Measurements from ENCODE around the gene NPSR1.

Gene NPSR1

DNA sequence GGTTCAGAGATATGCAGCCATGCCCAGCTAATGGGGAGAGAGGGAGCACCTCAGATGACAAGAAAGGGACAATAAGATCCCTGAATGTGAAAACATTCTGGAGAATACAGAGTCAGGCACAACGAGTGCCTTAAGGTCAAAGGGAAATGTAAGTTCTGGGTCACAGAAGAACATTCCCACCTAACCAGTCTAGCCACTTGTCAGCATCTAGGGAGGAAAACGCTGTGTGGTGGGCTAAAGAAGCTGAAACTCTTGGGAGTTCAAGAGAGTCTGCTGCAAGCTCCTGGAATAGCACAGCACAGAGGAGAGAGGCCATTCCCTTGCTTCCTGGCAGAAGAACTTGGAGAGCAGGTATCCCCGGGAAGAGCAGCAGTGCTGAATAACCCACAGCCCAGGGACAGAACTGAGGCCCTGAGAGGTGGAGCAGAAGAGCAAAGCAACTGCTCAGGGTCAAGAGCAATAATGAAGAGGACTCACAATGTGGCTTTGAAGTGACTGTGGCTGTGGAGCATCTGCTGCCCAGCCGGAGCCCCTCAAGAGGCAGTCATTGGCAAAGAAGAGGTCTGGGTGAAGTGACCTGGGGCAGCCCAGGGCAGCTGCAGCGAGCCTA, 182.3 kb downstream of the NPSR1 start:
- H3K9me3 ChIP-seq: no peaks in the 10 kb centered on the region
- no peaks in the 10 kb centered on the region for H3K36me3 ChIP-seq
- no peaks in the 10 kb centered on the region for H3K27me3 ChIP-seq
- H3K4me3 ChIP-seq (ENCODE audit: low read depth in 1 of 2, low read length in 1 of 2): no peak overlapping the region
- no peak for TF ChIP-seq CTCF (IDR thresholded peaks at IDR 0.05)
- H3K27ac ChIP-seq: no peak overlapping the region
- no peaks in the 10 kb centered on the region for H3K4me1 ChIP-seq (ENCODE audit: control insufficient read depth in 1 of 2, insufficient read depth in 1 of 2, low read depth in 1 of 2, low read length in 1 of 2)

GRCh38 chr7:34841326-34841725, 183.3 kb downstream of the NPSR1 start:
- H3K4me3 ChIP-seq (ENCODE audit: low read depth in 1 of 2, low read length in 1 of 2): no peak overlapping the region
- TF ChIP-seq CTCF (IDR thresholded peaks at IDR 0.05): no peak
- no peaks in the 10 kb centered on the region for H3K9me3 ChIP-seq
- no peaks in the 10 kb centered on the region for H3K27me3 ChIP-seq
- no peak overlapping the region for H3K27ac ChIP-seq
- no peaks in the 10 kb centered on the region for H3K4me1 ChIP-seq (ENCODE audit: control insufficient read depth in 1 of 2, insufficient read depth in 1 of 2, low read depth in 1 of 2, low read length in 1 of 2)
- H3K36me3 ChIP-seq: no peaks in the 10 kb centered on the region

DNA sequence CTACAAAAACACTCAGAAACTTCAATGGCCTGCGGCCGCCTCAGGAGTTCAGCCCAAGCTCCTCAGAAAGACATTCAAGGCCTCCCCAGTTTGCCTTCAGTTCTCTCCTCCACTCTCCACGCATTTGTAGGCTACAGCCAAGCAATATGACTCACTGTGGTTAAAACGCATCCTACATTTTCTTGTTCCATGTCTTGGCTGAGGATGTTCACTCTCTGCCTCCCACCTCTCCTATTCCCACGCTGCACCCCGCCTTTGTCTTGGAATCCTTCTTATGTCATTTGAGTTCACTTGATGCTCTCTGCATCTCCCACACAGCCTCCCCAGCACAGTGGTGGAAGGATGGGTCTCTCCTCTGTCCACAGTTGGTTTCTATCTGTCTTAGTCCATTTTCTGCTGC, 184.8 kb downstream of the NPSR1 start:
- no peak overlapping the region for H3K4me3 ChIP-seq (ENCODE audit: low read depth in 1 of 2, low read length in 1 of 2)
- H3K36me3 ChIP-seq: no peaks in the 10 kb centered on the region
- no peak for TF ChIP-seq CTCF (IDR thresholded peaks at IDR 0.05)
- no peaks in the 10 kb centered on the region for H3K4me1 ChIP-seq (ENCODE audit: control insufficient read depth in 1 of 2, insufficient read depth in 1 of 2, low read depth in 1 of 2, low read length in 1 of 2)
- H3K27ac ChIP-seq: no peak overlapping the region
- H3K27me3 ChIP-seq: no peaks in the 10 kb centered on the region
- no peaks in the 10 kb centered on the region for H3K9me3 ChIP-seq

GRCh38 chr7:34844406-34844805, 186.4 kb downstream of the NPSR1 start:
- H3K4me1 ChIP-seq (ENCODE audit: control insufficient read depth in 1 of 2, insufficient read depth in 1 of 2, low read depth in 1 of 2, low read length in 1 of 2): no peaks in the 10 kb centered on the region

DNA sequence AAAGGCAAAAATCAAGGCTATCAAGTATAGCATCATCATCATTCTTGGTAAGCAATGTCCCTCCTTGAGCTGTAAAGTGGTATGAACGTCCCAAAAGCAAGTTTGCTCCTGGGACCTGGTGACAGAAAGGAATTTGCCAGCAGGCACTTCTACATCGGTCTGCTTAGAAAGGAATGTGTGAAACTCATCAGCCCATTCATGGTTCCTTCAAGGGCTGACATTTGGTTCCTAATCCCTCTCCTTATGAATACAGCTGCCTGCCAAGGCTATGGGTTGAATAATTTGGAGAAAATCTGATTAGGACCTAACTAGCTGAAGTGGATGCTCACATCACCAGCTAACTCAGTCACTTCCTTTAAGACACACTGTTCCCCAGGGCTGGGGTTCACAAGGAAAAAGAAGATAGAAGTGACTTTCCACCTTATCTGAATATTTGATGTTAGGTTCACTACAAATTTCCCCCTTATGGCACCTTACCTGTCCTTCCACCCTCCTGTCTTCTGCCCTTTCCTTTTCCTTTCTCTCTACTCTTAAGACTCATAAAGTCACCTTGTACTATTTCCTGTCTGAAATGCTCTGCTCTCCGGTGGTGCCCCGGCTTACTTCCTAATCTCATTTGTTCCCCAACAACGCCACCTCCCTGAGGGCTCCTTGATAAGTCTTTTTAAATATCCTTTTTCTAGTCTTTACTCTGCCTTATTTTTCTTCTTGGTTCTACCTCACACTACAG, 187.1 kb downstream of the NPSR1 start:
- Histone ChIP-seq H3K4me3 (ENCODE audit: low read depth in 1 of 2, low read length in 1 of 2) (no peak overlapping the region), H3K27ac (no peak overlapping the region), H3K36me3 (no peaks in the 10 kb centered on the region), H3K9me3 (no peaks in the 10 kb centered on the region), H3K4me1 (ENCODE audit: control insufficient read depth in 1 of 2, insufficient read depth in 1 of 2, low read depth in 1 of 2, low read length in 1 of 2) (no peaks in the 10 kb centered on the region), H3K27me3 (no peaks in the 10 kb centered on the region)
- no peak for TF ChIP-seq CTCF (IDR thresholded peaks at IDR 0.05)

More at GRCh38 chr7:34844406-34844805, 186.4 kb downstream of the NPSR1 start:
- Histone ChIP-seq H3K36me3 (no peaks in the 10 kb centered on the region), H3K27ac (no peak overlapping the region), H3K9me3 (no peaks in the 10 kb centered on the region), H3K27me3 (no peaks in the 10 kb centered on the region), H3K4me3 (ENCODE audit: low read depth in 1 of 2, low read length in 1 of 2) (no peak overlapping the region)
- no peak for TF ChIP-seq CTCF (IDR thresholded peaks at IDR 0.05)
